HG03378 (cell line): ENCODE measurements around the gene UBE3B.

ENCODE experiments used
- ATAC-seq: cut with Tn5 transposase; IDR thresholded peaks from one replicate; pipeline ENCODE4 v1.9.1; 2021; ENCODE audit warnings: mild to moderate bottlenecking, moderate library complexity; ENCODE audit not compliant: unreplicated experiment

UBE3B gene

DNA sequence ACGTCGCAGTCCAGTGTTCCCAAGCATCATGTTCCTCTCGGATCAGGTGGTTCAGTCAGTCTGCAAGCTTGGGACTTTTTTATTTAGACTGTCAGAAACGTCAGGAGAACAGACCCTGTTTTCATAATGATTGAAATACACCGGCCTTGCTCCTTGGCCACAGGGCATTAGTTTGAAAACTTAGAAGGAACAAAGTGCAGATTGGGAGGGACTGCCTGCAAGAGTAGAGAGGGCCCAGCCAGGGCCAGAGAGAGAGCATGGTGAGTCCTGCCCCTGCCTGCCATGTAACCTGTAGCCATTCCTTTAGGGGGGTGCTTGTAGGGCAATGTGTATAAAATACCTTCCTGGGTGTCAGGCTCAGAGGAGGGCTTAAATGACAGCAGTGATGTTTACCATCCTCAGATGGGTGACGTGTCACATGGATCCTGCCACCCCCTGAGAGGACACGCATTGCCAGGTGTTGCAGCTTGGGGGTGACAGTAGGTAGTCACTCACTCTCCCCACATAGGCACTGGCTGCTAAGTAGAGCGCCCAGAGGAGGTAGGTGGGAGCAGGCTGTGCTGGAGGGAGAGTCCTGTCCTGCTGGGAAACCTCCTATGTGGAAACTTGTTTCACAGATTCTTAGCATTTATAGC lies 50.2 kb downstream of the UBE3B start:
- no peak for ATAC-seq

DNA sequence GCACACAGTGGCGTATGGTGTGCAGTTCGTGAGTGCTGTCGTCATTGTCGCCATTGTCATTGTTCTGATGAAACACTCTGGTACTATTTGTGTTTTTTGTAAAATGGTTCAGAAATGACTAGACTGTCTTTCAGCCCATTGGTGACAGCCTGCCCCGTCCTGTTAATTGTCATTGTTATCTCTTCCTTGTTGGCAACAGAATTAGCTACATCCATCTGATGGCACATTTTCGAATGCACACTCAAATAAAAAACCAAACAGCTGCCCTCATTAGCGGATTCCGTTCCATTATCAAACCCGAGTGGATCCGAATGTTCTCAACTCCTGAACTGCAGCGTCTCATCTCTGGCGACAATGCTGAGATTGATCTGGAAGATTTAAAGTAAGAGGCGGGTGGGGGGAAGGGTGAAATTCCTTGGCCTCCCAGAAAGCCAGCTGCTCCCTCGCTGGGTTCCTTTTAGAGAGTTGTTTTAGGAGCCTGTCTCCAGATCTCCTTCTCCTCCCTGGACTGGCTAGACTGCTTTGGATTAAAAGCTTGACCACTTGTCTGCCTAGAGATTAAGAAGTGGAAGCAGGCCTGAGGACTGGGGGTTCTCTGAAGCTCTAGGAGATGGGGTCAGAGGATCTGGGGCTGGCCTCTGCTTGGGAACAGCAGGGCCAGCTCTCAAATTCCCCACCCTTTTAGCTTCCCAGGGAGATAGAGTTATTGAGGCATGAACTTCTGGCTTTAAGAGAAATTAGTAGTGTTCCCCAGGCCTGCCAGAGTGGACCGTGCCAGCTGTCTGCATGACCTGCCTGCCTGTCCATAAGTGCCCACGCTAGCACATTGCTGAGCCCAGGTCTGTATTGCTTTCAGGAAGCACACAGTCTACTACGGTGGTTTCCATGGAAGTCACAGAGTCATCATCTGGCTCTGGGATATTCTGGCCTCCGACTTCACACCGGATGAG lies 52.5 kb downstream of the UBE3B start:
- no peak for ATAC-seq

DNA sequence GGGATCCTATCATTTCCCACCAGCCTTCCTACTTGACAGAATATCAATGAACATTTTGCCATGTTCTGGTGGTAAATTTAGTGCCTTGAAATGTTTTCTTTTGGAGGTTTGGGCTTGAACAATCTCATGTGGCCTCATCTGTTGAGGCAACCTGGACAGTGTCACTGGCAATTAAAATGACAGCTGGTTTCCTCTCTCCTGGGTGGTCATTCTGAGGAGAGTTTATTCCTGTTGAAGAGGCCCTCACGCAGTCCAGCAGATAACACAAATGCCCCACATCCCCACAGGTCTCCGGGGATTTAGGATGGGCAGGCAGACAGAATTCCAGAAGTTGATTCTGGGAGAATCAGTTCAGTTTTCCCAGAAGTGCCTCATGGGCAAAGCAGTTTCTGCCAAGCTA lies 54.0 kb downstream of the UBE3B start:
- no peak for ATAC-seq

DNA sequence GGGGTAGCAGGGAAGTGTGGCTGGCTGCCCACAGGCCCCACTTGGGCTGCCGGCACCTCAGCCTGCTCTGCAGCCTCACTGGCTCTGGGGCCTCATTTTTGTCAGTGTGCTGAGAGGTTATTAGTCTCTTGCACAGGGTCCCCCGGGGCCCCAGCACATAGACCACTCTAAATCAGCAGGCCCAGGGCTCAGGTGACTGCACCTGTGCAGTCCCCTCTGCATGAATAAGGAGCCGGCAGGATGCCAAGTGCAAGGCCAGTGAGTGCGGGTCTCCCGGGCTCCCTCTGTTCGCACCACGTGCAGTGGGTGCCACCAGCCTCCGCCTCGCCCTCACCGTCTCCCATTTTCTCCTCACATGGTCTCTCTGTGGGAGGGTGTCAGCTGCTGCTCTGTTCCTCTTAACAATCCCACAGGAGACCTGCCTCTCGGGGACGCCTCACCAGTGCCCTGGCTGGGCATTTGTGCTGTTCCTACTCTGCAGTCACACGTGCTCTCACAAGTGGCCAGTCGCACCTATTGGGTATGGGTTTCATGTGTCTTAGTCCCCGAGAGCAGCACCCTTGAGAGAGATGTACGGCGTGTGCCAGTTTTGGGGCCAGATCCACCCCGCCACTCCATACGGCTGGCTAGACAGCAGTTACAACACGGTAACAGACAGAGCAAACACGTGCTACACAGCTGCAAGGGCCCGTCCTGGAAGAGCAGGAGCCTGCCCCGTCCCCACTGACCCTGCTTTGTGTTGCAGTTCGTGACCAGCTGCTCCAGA lies 55.5 kb downstream of the UBE3B start:
- no peak for ATAC-seq

DNA sequence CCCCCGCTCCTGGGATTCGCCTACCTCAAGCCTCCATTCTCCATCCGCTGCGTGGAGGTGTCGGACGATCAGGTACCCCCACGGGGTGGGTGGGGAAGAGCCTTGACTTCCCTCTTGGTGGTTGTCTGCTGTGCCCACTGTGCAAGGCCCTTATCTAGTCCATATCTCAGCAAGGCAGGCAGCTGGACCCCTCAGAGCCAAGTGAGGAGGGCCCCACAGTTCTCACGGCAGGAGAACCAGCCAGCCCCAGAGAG lies 56.0 kb downstream of the UBE3B start:
- no peak for ATAC-seq

DNA sequence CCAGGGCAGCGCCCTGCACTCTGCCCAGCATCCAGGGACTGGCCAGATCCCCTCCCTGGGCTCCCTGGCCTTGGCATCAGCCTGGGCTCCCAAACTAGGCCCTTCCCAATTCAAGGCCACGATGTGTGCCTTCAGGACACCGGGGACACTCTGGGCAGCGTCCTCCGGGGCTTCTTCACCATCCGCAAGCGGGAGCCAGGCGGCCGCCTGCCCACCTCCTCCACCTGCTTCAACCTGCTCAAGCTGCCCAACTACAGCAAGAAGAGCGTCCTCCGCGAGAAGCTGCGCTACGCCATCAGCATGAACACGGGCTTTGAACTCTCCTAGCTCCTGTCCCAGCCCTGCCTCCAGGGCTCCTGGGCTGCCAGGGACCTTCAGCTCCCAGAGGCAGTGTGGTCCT lies 57.0 kb downstream of the UBE3B start:
- ATAC-seq: no peak

DNA sequence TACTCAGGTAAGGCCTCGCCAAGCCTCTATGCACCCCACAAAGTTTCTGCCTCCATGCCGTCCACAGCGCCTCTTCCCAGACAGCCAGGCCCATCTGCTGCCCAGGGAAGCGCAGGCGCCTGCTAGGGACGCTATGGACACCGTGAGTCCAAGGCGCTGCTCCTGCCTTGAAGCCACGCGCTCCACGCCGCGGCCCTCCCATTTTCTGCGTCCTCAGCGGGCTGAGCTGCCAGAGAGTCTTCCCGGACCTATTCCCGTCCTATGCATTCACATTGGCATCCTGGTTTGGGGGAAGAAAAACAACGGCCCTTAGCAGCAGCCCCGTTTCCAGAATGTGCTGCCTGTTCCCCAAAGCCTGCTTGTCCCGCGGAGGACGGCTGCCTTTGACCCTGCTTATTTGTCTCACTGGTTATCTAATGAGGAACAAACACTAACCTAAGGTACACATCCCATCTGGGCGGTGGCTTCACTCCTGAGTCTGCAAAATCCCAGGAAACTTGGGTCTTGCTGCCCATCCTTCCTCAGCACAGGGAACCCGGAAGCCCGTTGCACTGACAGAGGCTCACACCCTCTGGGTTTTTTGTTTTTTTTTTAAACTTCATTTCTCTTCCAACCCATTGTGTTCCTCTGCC lies 57.9 kb downstream of the UBE3B start:
- no peak for ATAC-seq

DNA sequence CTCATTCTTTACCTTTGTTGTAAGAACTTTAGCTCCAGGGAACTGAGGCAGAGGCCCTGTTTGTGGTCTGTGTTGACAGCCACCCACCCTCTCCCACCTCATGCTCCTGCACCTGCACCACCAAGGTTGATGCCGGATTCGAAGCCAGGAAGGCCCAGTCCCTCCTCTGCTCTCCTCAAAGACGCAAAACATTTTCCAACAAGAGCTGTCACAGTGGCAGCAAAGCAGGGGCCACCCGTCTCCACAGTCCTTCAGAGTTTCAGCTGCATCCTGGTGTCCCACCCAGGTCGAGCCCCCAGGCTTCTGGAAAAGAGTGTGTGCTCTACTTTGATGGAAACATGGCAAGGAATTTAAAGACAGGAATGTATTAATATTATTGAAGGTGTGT lies 58.4 kb downstream of the UBE3B start:
- ATAC-seq: no peak

DNA sequence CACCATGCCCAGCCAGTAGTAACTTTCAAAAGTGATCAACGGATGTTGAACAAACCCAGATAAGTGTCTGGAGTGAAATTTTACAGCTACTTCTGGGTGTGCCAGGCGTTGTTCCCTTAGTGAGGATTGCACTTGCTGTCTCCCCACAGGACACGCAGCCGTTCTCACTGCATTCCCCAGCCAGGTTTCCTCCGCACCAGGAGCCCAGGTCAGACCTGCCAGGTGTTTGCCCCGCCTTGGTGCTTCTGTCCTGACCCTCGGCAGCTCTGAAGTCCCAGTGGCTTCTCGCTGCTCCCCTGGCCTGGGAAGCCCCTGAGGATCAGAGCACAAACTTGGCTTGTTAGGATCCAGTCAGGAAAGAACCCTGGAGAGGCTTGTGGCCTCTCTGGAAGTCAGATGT lies 59.7 kb downstream of the UBE3B start:
- no peak for ATAC-seq

DNA sequence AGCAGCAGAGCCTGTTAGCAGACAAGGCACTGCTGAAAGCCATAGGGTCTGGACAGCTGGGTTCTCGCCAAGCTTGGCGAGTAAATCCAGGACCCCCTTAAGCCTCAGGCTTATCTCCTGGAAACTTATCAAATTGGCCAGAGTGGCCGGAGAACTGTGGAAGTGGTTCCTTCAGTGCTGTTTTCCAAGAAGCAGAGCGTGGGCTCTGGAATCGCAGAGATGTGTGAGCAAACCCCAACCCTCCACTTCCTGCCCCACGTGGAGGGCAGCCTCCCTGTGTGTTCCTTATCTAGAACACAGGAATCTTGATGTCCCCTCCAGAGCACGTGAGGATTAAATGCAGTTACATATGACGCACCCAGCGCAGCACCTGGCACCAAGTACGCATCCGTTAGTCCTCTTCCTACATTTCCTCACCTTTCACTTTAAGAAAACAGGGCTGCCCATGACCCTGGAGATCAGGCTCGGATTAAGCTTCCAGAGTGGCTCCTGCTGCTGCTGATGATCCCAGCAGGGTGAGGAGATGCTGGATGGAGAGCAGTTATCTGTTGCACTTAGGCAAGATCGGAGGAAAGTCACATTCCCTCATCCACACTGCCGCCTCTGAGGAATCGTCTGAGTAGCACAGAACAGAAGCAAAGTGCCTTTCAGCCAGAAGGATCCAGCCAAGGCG lies 60.9 kb downstream of the UBE3B start:
- ATAC-seq: no peak

DNA sequence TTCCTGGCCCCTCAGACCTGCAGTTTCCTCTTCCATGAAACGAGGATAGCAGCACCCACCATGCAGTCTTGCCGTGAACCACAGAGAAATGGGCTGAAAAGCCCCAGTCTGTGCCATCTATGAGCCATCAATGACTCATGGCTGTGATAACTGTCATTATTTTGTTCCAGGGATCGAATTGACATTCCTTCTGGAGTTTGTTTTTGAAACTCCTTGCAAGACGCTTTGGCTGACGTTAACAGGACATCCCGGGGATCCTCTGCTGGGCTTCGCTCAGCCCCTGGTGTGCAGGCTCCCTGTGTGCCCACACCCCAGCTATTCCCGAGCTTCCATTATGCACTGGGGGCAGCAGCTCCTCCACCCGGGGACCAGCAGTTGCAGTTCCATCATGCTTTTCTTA lies 62.1 kb downstream of the UBE3B start:
- no peak for ATAC-seq

DNA sequence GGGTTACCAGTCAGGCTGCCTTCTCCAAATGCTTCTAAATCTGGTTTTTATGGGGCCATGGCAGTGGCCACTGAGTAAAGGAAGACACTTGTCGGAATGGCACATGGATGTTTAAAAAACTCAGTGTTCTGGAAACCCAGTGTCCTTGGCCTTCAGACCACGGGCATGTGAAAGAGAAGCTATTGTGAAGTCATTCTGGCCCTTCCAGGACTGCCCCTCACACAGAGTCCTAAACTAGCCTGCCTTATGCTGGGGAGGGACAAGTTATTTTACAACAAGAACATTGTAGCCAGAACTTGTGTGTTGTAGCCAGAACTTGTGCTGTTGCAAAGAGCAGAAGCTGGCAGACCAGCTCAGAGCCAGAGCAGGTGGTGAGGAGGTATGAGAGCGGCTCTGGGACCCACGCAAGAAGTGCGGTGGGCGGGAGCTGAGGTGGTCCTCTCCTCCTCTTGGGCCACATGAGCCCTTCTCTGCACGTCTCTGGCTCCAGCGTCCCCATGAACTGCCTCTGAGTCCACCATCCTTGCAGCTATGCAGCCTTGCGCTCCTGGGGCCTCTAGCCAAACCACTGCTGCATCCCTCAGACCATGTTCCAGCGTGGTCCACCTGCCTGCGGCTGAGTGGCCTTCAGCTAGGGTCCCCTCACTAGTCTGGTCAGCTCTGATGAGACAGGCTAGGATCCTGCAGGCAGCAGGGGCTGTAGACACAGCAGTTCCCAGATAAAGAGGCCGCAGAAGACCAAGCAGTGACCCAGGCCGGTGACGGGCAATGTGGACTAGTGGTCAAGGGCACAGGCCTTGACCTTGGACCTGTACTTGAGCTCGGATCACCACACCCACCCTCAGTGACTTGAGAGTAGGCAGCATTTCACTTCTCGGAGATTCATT lies 63.3 kb downstream of the UBE3B start:
- no peak for ATAC-seq

DNA sequence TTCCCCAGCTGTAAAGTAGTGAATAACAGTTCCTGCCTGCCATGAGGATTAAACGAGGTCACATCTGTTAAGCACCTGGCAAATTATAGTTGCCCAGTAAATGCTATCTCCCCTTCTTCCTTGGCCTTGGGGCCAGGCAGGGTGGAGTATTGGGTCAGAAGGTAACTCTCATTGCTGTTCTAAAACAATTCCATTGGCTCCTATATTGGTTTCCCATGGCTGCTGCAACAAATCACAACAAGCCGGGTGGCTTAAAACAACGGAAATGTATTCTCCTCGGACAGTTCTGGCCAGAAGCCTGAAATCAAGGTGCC lies 63.9 kb downstream of the UBE3B start:
- ATAC-seq: no peak

DNA sequence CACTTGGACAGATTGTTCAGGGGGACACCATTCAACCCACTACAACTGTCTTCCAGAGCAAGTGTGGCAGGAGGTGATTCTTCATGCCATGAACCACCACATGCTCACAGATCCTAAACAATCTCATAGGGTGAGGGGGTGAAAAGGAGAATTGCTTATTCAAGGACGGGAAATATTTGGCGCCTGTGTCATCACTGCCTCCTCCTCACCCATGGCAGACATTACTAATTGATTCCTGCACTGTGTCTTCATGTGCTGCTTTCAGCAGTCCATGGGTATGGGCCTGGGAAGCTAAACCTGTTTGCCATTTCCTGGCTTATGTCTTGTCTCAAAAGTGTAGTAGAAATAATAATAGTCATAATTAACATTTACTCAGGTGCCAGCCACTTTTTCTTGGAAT lies 64.6 kb downstream of the UBE3B start:
- ATAC-seq: no peak

DNA sequence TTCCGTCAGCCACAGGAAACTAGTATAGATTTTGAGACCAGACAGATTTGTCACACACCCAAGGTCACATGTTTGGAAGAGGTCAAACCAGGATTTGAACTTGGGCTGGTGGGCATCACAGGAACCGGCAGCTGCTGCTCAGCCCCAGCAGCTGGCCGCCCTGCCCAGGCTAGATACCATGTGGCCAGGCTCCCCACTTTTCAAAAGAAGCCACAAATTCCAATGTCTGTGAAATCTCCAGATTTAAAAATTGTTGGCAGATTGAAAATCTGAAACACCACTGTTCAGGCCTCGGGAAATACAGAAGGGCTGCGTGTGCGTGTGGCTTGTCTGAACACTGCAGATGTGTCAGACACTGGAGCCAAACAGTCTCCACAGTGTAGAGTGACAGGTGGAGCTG lies 65.4 kb downstream of the UBE3B start:
- ATAC-seq: no peak

DNA sequence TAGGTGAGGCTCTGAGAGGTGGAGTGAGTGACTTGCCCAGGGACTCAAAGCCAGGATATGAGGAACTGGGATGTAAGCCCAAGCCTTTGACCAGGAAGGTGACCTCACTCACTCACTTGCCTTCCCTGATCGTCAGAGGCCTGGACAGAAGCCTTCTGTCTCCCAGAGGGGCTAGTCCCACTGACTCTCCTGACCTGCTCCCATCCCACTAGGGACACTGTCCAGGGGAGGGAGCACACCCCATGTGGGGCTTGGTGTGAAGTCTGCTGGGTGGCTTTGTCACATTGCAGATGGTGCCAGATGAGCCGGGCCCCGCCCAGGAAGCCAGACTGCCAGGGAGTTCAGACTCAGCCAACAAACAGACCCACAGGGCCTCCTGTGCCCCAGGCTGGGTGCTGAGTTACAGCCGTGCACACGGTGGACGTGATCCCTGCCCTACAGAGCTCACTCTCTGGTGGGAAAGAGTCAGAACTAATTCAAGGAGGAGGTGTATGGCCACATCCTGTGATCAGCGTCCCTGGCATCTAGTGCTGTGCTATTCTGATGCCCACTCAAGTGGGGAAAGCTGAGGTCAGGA lies 67.6 kb downstream of the UBE3B start:
- ATAC-seq: no peak

DNA sequence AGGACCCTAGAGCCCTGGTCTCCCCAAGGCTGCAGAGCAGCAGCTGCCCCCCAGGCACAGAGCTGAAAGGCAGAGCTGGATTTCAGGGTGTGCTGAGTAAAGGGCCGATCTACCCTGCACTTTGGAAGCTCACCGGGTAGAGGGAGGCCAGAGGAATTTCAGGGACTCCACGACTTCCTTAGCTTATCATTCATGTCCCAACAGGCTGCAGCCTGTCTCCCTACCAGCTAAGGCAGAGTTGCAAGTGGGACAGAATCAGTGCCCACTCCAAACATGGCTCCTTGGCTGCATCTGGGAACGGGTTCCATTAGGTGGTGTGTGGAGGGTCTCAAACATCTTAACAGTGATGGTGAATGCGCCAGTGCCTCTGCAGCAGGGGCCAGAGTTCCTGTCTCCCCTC lies 68.4 kb downstream of the UBE3B start:
- ATAC-seq: no peak

DNA sequence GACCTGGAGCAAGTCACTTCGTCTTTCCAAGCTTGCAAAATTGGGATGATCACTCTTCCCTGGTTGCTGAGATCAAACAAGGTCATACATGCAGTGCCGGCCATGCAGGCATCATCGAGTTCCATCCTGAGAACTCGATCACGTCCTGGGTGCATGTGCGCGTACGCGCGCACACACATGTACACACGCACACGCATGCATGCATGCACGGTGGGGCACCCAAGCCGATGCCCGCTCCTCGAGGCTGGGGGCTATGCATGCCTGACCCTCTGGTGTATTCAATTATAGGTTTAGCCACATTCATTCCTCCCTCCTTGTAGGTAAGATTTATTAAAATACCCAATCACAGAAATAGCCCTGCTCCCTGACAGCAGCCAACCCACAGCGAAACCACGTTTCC lies 69.9 kb downstream of the UBE3B start:
- no peak for ATAC-seq

DNA sequence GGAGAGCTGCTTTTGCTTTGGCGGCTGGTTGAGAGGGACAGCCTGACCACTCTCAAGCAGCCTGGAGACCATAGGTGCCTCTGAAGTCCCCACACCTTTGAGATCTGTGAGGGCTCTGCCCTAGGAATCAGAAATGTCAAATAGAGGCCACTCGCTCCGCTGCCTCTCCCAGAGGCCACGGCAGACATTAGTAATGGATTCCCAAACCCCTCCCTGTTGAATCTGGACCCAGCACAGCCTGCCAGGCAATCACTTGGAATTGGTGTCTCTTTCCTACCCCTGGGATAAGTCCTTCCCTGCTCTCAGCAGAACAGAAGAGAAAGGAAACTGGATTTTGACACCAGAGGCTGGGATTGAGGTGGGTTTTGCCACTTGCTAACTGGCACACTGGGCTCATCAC lies 70.8 kb downstream of the UBE3B start:
- no peak for ATAC-seq
